Measurements from ENCODE around the gene AP2A2. TPM values are rescaled to one million over a fixed set of nuclear protein-coding genes. Genes with fewer than 3 reads are reported as not detected.
A peak's percentile ranks its signal among the peaks of the same experiment; 100 is the strongest.

The AP2A2 gene
- total and polyA plus RNA-seq, 11 donors, result 20.4 to 71.4 (median 36.5) TPM

GRCh38 chr11:993632-994167 is 68.0 kb downstream of the AP2A2 start:
- intact Hi-C loops (cut with DNase I), result no loop called here
- TF ChIP-seq POLR2A (IDR thresholded peaks at IDR 0.05) (no peak), CTCF (IDR thresholded peaks at IDR 0.05) (no peak)

DNA sequence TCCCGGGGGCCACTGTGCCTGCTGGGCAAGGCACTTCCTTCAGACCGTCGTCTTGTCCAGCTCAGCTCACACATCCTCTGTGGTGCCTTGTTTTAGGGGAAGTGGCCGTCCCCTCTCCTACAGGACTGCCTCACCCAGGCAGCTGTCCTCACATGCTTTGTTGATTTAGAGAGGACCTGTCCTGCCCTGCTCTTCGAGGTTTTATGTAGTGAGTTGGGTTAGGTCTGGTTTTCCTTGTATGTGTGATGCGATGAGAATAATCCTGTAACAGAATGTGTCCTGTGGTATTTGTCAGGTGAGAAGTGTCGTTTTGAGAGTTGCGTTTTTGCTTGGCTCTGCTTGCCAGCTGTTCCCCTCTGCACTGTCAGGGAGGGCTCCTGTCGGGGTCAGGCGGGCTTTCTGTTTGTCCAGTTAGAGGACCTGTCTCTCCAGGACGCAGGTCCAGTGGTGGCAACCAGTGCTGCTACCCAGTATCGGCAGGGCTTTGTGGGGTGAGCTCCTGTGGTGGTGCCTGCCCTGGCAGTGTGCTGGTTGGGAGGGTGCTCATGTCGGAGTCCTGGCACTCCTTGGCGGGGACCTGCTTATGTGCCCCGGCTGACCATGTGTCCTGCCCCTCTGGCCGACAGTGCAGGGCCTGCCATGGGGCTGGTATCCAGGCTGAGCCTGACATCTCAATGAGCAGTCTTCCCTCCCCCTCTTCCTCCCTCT is 69.5 kb downstream of the AP2A2 start:
- no peak for DNase-seq
- Histone ChIP-seq H3K4me1 (peaks cover 0 to 4% (median 0%) of the 10 kb centered on the region in 12 donors), H3K9me3 (no peaks in the 10 kb centered on the region), H3K36me3 (peaks cover 0 to 73% (median 59%) of the 10 kb centered on the region in 9 donors), H3K27ac (no peak overlapping the region), H3K4me3 (no peak overlapping the region), H3K27me3 (no peaks in the 10 kb centered on the region)
- ATAC-seq, result no peak
- intact Hi-C loops (cut with DNase I), result no loop called here
- no peak for TF ChIP-seq POLR2A (IDR thresholded peaks at IDR 0.05)
- no peak for TF ChIP-seq CTCF (IDR thresholded peaks at IDR 0.05)
- WGBS, 4 donors, result 79 to 89% (median 87%) methylated on average over 11 to 16 of the region's 16 CpGs

More at GRCh38 chr11:993632-994167, 68.0 kb downstream of the AP2A2 start:
- no peak for DNase-seq
- Histone ChIP-seq H3K27ac (no peak overlapping the region), H3K27me3 (no peaks in the 10 kb centered on the region), H3K4me1 (peaks cover 0 to 4% (median 0%) of the 10 kb centered on the region in 12 donors), H3K36me3 (peaks cover 0 to 75% (median 65%) of the 10 kb centered on the region in 9 donors), H3K9me3 (no peaks in the 10 kb centered on the region), H3K4me3 (no peak overlapping the region)
- ATAC-seq, result no peak
- 93 to 95% (median 94%) methylated on average over 22 to 35 of the region's 35 CpGs for WGBS, 4 donors

GRCh38 chr11:995752-996420 is 70.2 kb downstream of the AP2A2 start:
- no peaks in the 10 kb centered on the region for H3K9me3 ChIP-seq
- H3K4me3 ChIP-seq, result no peak overlapping the region
- H3K27me3 ChIP-seq, result no peaks in the 10 kb centered on the region
- peaks cover 0 to 4% (median 0%) of the 10 kb centered on the region in 12 donors for H3K4me1 ChIP-seq
- intact Hi-C loops (cut with DNase I), result no loop called here
- peak in 1 of 4 donors; percentile 25 for ATAC-seq
- peaks cover 0 to 78% (median 62%) of the 10 kb centered on the region in 9 donors for H3K36me3 ChIP-seq
- TF ChIP-seq POLR2A (IDR thresholded peaks at IDR 0.05) (no peak), CTCF (IDR thresholded peaks at IDR 0.05) (no peak)
- H3K27ac ChIP-seq, result no peak overlapping the region
- 63 to 81% (median 72%) methylated on average over 20 to 22 of the region's 22 CpGs for WGBS, 4 donors
- DNase-seq, result no peak

DNA sequence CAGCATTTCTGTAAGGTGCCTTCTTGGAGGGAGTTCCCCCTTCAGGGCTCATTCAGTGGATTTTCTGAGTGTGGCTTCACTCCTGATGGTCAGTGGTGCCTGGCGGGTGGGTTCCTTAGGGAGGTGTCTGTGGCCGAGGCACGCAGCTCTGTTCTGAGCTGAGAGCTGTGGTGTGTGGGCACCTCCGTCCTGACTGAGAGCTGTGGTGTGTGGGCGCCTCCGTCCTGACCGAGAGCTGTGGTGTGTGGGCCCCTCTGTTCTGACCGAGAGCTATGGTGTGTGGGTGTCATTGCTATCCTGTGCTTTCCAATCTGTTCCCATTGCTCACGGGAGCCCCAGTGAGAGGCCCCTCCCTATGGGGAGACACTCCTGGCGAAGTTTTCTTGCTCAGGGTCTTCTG is 71.0 kb downstream of the AP2A2 start:
- H3K4me1 ChIP-seq, result peaks cover 0 to 4% (median 0%) of the 10 kb centered on the region in 12 donors
- ATAC-seq (no peak), DNase-seq (no peak)
- no peak overlapping the region for H3K4me3 ChIP-seq
- no peak for TF ChIP-seq POLR2A (IDR thresholded peaks at IDR 0.05)
- TF ChIP-seq CTCF (IDR thresholded peaks at IDR 0.05), result no peak
- peaks cover 0 to 83% (median 70%) of the 10 kb centered on the region in 9 donors for H3K36me3 ChIP-seq
- no peaks in the 10 kb centered on the region for H3K27me3 ChIP-seq
- H3K27ac ChIP-seq, result no peak overlapping the region
- no peaks in the 10 kb centered on the region for H3K9me3 ChIP-seq
- WGBS, 4 donors, result 82 to 96% (median 94%) methylated on average over 7 to 10 of the region's 10 CpGs
- intact Hi-C loops (cut with DNase I), result no loop called here
